ENCODE data around the gene NEURL3.

- TF ChIP-seq GATA3 (IDR thresholded peaks at IDR 0.05; ENCODE audit: low read depth, low read length) (no peak), GATA2 (IDR thresholded peaks at IDR 0.05; ENCODE audit: low read depth, low read length) (no peak)
These were observed 3.0 kb downstream of the NEURL3 start for GRCh38 chr2:96501886-96502810.

Measured in SH-SY5Y (cell line).